Measurements from ENCODE around the gene TRAF4. TPM values are rescaled to one million over a fixed set of nuclear protein-coding genes. Genes with fewer than 3 reads are reported as not detected.

Gene TRAF4
- total and polyA plus RNA-seq, 9 of the 15 experiments (the other 6 are each of a cell fraction or from before 2014, with no cell fraction given): 2.4 to 147 (median 72.4) TPM

DNA sequence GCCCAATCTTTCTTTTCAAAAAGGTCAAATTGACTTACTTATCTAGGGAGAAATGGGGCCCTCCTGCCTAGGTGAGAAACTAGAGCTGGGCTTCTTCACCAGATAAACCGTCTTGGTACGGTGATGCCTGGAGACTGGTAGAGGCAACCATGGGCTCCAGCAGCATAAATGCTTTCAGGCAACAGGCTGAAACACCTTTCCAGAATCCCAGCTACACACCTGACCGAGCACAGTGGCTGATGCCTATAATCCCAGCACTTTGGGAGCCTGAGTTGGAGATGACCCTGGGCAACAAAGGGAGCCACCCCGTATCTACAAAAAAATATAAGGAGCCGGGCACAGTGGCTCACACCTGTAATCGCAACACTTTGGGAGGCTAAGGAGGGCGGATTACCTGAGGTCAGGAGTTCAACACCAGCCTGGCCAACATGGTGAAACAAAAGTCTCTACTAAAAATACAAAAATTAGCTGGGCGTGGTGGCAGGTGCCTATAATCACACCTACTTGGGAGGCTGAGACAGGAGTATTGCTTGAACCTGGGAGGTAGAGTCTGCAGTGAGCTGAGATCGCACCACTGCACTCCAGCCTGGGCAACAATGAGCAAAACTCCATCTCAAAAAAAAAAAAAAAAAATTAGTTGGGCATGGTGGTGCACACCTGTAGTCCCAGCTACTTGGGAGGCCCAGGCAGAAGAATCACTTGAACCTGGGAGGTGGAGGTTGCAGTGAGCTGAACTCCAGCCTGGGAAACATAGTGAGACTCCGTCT lies 8.0 kb downstream of the TRAF4 start (continued):
- TF ChIP-seq U2AF1 (optimal IDR thresholded peaks at IDR 0.05; ENCODE audit: low read depth, low read length) (no peak), EWSR1 (IDR thresholded peaks at IDR 0.05; ENCODE audit: borderline replicate concordance, low read depth, partially characterized antibody) (no peak), POLR2H (tag; IDR thresholded peaks at IDR 0.05; ENCODE audit: low read depth) (0 out of 2 replicates have a peak, but pooled peaks have one; percentile 18), CEBPB (tag; IDR thresholded peaks at IDR 0.05) (no peak), GTF2A2 (tag; IDR thresholded peaks at IDR 0.05) (no peak), SUPT5H (IDR thresholded peaks at IDR 0.05) (0 out of 2 replicates have a peak, but pooled peaks have one; percentile 42), NCOA2 (IDR thresholded peaks at IDR 0.05; ENCODE audit: partially characterized antibody in 2 of 2) (no peak), SMAD2 (IDR thresholded peaks at IDR 0.05; ENCODE audit: low read depth, low read length) (no peak), MCM3 (IDR thresholded peaks at IDR 0.05) (no peak), TFAM (CRISPR knock-in tag; conservative IDR thresholded peaks at IDR 0.05) (no peak), FOXP4 (CRISPR knock-in tag; IDR thresholded peaks at IDR 0.05; ENCODE audit: borderline replicate concordance) (no peak), ZNF717 (CRISPR knock-in tag; IDR thresholded peaks at IDR 0.05) (no peak), DNMT1 (IDR thresholded peaks at IDR 0.05) (no peak), ZBTB11 (CRISPR knock-in tag; IDR thresholded peaks at IDR 0.05) (no peak), CCNT2 (IDR thresholded peaks at IDR 0.05; ENCODE audit: borderline replicate concordance, extremely low read depth, insufficient read length, low read depth, low read length) (no peak), PRMT5 (CRISPR knock-in tag; IDR thresholded peaks at IDR 0.05) (no peak), PRPF4 (IDR thresholded peaks at IDR 0.05; ENCODE audit: insufficient read depth, low read depth, low read length, poor library complexity, severe bottlenecking) (no peak), DMBX1 (CRISPR knock-in tag; IDR thresholded peaks at IDR 0.05; ENCODE audit: borderline replicate concordance) (no peak), SIRT6 (IDR thresholded peaks at IDR 0.05; ENCODE audit: low read depth, low read length) (peak; percentile 45)
- TF ChIP-seq, protein P1, sequence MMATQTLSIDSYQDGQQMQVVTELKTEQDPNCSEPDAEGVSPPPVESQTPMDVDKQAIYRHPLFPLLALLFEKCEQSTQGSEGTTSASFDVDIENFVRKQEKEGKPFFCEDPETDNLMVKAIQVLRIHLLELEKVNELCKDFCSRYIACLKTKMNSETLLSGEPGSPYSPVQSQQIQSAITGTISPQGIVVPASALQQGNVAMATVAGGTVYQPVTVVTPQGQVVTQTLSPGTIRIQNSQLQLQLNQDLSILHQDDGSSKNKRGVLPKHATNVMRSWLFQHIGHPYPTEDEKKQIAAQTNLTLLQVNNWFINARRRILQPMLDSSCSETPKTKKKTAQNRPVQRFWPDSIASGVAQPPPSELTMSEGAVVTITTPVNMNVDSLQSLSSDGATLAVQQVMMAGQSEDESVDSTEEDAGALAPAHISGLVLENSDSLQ (IDR thresholded peaks at IDR 0.05): no peak

Measured in K562 (cell line).